Measurements from ENCODE around the gene KLHL18.
"Not testable (repeated sequence)": the region's sequence is repeated elsewhere in the genome, so short reads cannot be mapped to it uniquely, and the experiment has no call there.

KLHL18 gene

GRCh38 chr3:47282424-47283192 lies at the start of gene KLHL18, which contains the start of gene KIF9:
Gene KLHL18 (plus strand): TSS chr3:47282944. CDS start chr3:47282966, 22 bp downstream.
Gene KIF9 (minus strand): TSS chr3:47282799. CDS start chr3:47277374, 5,425 bp downstream.
- DNase-seq, result peak; percentile 91
- in situ Hi-C loops (cut with HindIII; ENCODE audit: low pct_ligation_motif_present, low pct_unique_long_range_greater_than_20kb, low sequenced_read_pairs), result no loop called here

- no peak for DNase-seq
- in situ Hi-C loops (cut with HindIII; ENCODE audit: low pct_ligation_motif_present, low pct_unique_long_range_greater_than_20kb, low sequenced_read_pairs), result no loop called here
Observed at GRCh38 chr3:47238017-47238416, 44.7 kb upstream of the KLHL18 start.

GRCh38 chr3:47239929-47240328 lies 42.8 kb upstream of the KLHL18 start:
- in situ Hi-C loops (cut with HindIII; ENCODE audit: low pct_ligation_motif_present, low pct_unique_long_range_greater_than_20kb, low sequenced_read_pairs), result no loop called here

GRCh38 chr3:47243419-47244147 lies 39.2 kb upstream of the KLHL18 start:
- DNase-seq, result no peak
- in situ Hi-C loops (cut with HindIII; ENCODE audit: low pct_ligation_motif_present, low pct_unique_long_range_greater_than_20kb, low sequenced_read_pairs), result no loop called here

More at GRCh38 chr3:47239929-47240328, 42.8 kb upstream of the KLHL18 start:
- no peak for DNase-seq

- DNase-seq, result no peak
- in situ Hi-C loops (cut with HindIII; ENCODE audit: low pct_ligation_motif_present, low pct_unique_long_range_greater_than_20kb, low sequenced_read_pairs), result no loop called here
Observed at GRCh38 chr3:47244531-47245100, 38.1 kb upstream of the KLHL18 start.

- DNase-seq, result no peak
- in situ Hi-C loops (cut with HindIII; ENCODE audit: low pct_ligation_motif_present, low pct_unique_long_range_greater_than_20kb, low sequenced_read_pairs), result no loop called here
Observed at GRCh38 chr3:47245271-47245670, 37.5 kb upstream of the KLHL18 start.

GRCh38 chr3:47247131-47248064 lies 35.3 kb upstream of the KLHL18 start:
- DNase-seq, result no peak
- in situ Hi-C loops (cut with HindIII; ENCODE audit: low pct_ligation_motif_present, low pct_unique_long_range_greater_than_20kb, low sequenced_read_pairs), result no loop called here

- in situ Hi-C loops (cut with HindIII; ENCODE audit: low pct_ligation_motif_present, low pct_unique_long_range_greater_than_20kb, low sequenced_read_pairs), result no loop called here
- peak; percentile 48 for DNase-seq
Observed at GRCh38 chr3:47250309-47251060, 32.3 kb upstream of the KLHL18 start.

GRCh38 chr3:47251085-47251484 lies 31.7 kb upstream of the KLHL18 start:
- in situ Hi-C loops (cut with HindIII; ENCODE audit: low pct_ligation_motif_present, low pct_unique_long_range_greater_than_20kb, low sequenced_read_pairs); DNase-seq: not testable (repeated sequence)

GRCh38 chr3:47251689-47252088 lies 31.1 kb upstream of the KLHL18 start:
- no peak for DNase-seq
- in situ Hi-C loops (cut with HindIII; ENCODE audit: low pct_ligation_motif_present, low pct_unique_long_range_greater_than_20kb, low sequenced_read_pairs), result no loop called here

GRCh38 chr3:47256331-47256730 lies 26.4 kb upstream of the KLHL18 start:
- in situ Hi-C loops (cut with HindIII; ENCODE audit: low pct_ligation_motif_present, low pct_unique_long_range_greater_than_20kb, low sequenced_read_pairs); DNase-seq: not testable (repeated sequence)

- in situ Hi-C loops (cut with HindIII; ENCODE audit: low pct_ligation_motif_present, low pct_unique_long_range_greater_than_20kb, low sequenced_read_pairs), result no loop called here
- DNase-seq, result no peak
Observed at GRCh38 chr3:47259114-47259513, 23.6 kb upstream of the KLHL18 start.

GRCh38 chr3:47260605-47261004 lies 22.1 kb upstream of the KLHL18 start:
- DNase-seq, result no peak
- in situ Hi-C loops (cut with HindIII; ENCODE audit: low pct_ligation_motif_present, low pct_unique_long_range_greater_than_20kb, low sequenced_read_pairs), result no loop called here

- no peak for DNase-seq
Observed at GRCh38 chr3:47261301-47261700, 21.4 kb upstream of the KLHL18 start.

GRCh38 chr3:47265008-47265407 lies 17.7 kb upstream of the KLHL18 start:
- in situ Hi-C loops (cut with HindIII; ENCODE audit: low pct_ligation_motif_present, low pct_unique_long_range_greater_than_20kb, low sequenced_read_pairs), result no loop called here
- DNase-seq, result no peak

More at GRCh38 chr3:47261301-47261700, 21.4 kb upstream of the KLHL18 start:
- in situ Hi-C loops (cut with HindIII; ENCODE audit: low pct_ligation_motif_present, low pct_unique_long_range_greater_than_20kb, low sequenced_read_pairs), result no loop called here

- DNase-seq, result no peak
- in situ Hi-C loops (cut with HindIII; ENCODE audit: low pct_ligation_motif_present, low pct_unique_long_range_greater_than_20kb, low sequenced_read_pairs), result no loop called here
Observed at GRCh38 chr3:47265725-47266428, 16.9 kb upstream of the KLHL18 start.
